GM19351 (cell line): Measurements from ENCODE around the gene OR6C2.
"Not testable (repeated sequence)": the region's sequence is repeated elsewhere in the genome, so short reads cannot be mapped to it uniquely, and the experiment has no call there.

Experiments used
- ATAC-seq: cut with Tn5 transposase; IDR thresholded peaks from one replicate; pipeline ENCODE4 v1.9.1; 2021; ENCODE audit warnings: mild to moderate bottlenecking, moderate library complexity; ENCODE audit not compliant: unreplicated experiment

OR6C2 gene

DNA sequence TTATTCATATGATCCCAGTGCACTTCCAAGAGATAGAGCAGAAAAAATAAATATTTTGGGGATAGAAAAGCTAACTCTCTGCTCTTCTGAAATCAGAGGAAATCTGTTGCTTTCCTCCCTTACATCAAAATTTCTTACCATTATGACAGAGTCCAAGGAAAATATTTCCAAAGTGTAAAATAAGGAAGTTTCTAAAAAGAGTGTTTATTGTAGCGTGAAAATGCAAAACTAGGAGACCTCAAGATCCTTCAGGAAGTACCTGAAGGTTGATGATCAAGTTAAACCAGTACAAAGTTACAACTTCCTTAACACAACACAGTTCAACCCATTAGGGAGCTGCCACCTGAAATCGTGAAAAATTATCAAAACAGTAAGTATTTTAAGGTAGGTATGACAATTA lies at the start of gene OR6C2:
Gene OR6C2 (plus strand): TSS at position 301 of the 400 bp plus-strand sequence. CDS start 8,138 bp downstream, outside the sequence.
- ATAC-seq: no peak

DNA sequence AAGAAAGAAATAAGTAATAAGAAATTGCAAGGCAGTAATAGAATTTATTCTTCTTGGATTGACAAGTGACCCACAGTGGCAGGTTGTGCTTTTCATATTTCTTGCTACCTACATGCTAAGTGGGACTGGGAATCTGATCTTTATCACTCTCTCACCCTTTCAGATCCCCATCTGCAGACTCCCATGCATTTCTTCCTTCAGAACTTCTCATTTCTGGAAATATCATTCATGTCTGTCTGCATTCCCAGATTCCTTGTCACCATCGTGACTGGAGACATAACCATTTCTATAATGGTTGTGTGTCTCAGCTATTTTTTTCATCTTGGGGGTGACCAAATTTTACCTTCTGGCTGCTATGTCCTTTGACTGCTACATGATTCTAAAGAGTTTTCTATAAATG lies 47.5 kb upstream of the OR6C2 start:
- no peak for ATAC-seq

DNA sequence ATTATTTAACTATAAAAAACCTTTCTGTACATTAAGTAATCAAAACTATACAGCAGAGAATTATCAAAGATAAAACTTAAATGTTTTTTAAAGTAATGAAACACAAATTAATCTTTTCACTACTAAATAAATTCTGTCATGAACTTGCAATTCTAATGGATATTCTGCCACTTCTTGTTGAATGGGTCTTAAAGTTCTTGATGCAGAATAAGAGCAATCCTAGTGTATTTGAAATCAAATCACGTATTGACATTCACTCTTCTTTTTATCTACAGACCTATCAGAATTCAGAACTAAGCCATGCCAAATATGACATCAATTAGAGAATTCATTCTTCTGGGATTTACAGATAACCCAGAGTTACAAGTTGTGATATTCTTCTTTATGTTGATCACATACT lies 43.6 kb upstream of the OR6C2 start, which contains the start of gene OR6C65:
Gene OR6C65 (plus strand): TSS at position 301 of the 400 bp plus-strand sequence. CDS start 0 bp downstream, at position 301.
- ATAC-seq: no peak

DNA sequence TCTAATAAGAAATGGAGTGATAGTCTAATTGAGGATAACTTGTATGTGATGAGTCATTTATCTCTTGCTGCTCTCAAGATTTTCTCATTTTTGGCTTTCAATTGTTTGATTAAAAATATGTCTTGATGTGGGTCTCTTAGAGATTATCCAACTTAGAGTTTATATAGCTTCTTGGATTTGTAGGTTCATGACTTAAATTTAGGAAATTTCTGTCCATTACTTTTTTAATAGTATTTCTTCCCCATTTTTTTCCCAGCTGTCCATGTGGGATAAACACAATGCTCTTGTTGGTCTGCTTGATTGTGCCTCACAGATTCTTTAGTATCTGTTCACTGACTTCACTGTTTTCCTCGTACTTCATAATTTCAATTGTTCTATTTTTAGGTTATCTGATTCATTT lies 36.0 kb upstream of the OR6C2 start:
- no peak for ATAC-seq

DNA sequence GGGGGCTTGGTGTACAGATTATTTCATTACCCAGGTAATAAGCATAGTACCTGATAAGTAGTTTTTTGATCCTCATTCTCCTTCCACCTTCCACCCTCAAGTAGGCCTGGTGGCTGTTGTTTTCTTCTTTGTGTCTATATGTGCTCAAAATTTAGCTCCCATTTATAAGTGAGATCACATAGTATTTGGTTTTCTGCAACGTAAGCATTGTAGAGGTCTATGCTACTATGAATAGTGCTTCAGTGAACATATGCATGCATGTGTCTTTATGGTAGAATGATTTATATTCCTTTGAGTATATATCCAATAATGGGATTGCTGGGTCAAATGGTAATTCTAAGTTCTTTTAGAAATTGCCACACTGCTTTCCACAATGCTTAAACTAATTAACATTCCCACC lies 34.7 kb upstream of the OR6C2 start:
- ATAC-seq: not testable (repeated sequence)

DNA sequence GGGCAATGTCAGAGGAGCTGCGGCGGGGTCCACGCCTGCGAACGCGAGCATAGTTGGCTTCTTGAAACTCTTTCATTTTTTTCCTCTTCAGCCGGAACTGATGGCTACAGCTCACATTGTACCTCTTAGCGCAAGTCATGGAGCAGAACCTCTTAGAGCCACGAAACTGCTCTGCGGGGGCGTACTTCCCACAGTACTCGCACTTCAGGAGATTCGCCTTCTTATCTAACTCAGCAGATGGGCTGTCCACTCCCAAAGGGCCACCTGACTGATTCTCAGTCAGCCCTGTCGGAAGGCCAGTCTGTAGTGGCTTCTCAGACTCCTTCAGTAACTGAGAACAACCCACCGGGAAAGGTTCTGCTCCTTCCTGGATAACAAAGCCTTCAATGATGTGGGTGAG lies 31.7 kb upstream of the OR6C2 start:
- not testable (repeated sequence) for ATAC-seq

DNA sequence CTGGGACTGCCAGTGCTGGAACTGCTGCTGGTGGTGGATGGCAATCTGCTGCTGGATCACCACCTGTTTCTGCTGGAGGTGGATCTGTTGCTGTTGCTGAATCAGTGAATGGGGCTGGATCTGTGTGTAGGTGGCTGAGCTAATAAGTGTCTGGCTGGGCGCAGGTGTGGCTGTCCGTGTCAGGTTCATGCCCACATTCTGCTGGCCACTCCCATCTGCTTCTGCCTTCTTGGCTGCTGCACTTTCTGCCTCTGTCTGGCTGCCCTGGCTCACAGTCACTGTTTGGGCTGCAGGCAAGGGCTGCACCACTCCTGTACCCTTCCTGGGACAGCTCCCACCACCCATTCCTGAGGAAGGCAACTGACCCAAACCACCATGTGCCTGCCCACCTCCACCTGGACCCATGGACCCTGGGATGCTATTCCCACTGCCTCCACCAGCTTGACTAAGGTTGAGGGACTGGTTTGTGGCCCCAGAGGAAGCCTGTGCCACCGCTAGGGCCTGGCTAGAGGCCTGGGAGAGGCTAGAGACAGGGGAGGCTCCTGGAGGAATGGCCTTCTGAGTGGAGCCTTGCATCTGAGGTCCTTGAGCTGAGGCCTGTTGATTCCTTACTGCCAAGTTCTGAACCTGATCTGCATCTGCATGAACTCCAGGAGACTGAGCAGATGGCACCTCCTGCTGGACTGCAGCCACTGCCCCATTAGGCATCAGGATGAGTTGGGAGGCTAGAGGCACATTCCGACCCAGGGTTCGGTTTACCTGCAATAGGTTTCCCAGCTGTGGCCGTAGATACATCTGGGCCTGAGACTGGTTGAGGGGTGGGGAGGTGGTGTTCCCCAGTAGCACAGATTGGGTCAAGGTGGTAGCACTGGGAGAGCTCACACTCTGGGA lies 30.1 kb upstream of the OR6C2 start:
- ATAC-seq: not testable (repeated sequence)

DNA sequence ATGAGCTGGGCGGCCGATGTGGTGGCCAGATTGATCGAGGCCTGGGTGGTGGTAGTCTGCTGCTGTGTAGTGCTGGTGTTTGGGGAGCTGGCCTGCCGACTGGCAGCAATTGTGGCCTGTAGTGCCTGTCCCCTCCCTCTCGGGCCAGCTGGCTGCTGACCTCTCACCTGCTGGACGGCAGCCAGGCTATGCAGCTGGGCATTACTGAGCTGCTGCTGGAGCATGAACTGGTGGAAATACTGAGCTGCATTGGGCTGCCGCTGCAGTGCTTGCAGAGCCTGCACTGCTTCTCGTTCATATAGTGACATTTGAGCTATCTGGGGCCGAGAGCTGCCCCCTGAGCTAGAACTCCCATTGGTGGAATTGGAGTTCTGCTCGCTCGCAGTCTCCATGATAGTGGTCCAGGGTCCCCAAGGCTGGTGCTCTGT lies 29.5 kb upstream of the OR6C2 start:
- ATAC-seq: not testable (repeated sequence)

DNA sequence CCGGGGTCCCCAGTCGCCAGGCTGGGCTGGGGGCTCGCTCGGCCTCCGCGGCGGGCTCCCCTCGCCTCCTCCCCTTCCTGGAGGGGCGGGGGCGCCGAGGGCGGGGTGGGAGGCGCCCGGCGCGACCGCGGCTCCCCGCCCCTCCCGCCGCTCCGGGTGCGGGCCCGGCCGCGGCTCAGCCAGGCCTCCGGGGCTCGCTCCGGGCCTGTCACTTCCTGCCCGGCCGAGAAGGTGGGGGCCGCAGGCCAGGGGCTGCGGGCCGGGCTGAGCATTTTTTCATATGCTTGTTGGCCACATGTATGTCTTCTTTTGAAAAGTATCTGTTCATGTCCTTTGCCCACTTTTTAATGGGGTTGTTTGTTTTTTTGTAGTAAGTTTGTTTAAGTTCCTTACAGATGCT lies 29.0 kb upstream of the OR6C2 start:
- not testable (repeated sequence) for ATAC-seq

DNA sequence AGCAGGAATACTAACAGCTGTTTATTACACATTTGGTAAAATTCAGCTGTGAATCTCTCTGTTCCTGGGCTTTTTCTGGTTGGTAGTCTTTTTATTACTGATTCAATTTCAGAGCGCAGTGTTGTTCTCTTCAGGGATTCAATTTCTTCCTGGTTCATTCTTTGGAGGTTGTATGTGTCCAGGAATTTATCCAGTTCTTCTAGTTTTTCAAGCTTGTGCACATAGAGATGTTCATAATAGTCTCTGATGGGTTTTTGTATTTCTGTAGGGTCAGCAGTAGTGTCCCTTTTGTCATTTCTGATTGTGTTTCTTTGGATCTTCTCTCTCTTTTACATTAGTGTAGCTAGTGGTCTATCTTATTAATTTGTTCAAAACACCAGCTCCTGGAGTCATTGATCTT lies 26.9 kb upstream of the OR6C2 start:
- ATAC-seq: no peak

DNA sequence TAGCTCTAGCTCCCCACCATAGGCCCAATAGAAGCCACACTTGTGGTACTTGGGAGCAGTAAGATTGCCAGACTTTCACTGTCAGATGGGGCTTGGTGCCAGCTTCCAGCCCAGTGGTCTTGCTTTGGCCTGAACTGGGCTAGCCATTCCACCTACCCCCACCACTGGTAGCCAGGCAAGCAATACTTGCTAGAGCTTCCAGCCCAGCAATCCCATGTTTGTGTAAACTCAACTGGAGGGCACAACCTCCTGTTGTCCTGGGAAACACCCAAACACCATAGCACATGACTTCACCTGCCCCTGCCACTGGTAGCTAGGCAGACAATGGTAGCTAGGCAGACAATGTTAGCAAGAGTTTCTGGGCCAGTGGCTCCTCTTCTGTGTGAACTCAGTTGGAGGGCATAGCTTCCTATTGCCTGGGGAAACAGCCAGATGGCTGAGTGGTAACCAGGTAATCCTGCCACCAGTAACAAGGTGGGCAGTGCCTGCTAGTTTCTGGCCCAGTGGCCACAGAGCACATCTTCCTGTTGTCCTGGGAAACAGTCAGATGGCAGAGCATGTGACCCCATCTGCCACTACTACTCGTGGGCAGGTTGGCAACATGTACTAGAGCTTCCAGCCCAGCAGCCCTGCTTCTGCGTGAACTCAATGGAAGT lies 23.4 kb upstream of the OR6C2 start:
- no peak for ATAC-seq

DNA sequence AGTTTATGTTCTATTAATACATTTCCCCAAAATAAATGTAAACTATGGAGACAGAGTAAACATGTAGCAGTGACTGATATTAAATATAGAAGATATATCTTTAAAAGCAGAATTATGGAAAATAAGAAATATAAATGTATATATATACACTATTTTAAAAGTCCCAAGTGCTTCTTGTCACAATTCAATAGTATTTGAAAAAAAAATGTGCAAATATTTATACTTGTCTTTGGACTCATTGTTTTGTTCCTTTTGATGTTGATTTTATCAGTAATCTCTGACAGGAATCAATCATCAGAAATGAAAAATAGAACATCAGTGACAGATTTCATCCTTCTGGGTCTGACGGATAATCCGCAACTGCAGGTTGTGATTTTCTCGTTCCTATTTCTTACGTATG lies 17.9 kb upstream of the OR6C2 start, which contains the start of gene OR6C76:
Gene OR6C76 (plus strand): TSS at position 301 of the 400 bp plus-strand sequence. CDS start 0 bp downstream, at position 301.
- no peak for ATAC-seq

DNA sequence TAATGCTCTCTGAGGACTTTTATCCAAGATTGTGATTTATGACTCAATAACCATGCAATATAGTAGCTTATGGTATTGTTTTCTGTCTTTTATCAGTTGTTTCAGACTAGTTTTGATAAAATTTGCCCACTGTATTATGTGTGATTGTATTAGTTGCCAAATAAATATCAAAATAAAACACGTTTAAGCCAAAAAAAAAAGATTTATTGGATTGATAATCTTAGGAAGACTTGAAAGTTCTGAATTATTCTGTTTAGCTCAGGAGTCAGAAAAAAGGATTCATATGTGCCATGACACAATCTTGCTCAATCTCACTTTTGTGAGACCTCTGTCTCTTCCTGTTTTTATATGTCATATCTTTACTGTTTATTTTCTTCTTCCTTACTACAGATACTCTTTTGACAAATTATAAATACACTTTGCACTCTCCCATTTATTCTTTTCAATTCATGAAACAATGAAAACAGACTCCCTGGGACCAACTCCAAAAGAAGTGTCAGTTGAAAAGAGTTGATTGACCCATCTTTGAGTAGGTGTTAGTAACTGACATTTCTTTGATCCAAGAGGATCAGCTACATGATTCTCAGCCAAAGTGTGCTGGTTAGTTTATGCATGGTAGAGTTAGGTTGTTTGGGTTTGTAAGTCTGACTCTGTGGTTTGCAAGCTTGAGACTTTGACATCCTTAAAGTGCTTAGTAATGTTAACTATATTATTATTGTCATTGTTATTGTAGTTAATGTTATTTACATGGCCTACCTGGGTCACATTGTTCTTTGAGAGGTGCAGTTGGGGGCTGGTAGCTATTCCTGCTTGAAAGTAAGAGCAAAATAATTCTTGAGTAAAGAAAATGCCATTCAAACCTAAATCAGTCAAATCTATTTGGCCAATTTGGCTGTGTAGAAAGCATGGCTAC lies 15.3 kb upstream of the OR6C2 start:
- ATAC-seq: no peak

DNA sequence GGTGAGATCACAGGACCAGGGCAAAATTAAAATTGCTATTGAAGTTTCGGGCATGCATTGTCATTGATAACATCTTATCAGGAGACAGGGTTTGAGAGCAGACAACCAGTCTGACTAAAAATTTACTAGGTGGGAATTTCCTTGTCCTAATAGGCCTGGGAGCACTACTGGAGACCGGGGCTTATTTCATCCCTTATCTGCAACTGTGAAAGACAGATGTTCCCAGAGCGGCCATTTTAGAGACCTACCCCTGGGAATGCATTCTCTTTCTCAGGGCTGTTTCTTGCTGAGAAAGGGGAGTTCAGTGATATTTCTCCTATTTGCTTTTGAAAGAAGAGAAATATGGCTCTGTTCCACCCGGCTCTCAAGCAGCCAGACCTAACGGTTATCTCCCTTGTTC lies 2.6 kb upstream of the OR6C2 start:
- ATAC-seq: not testable (repeated sequence)

DNA sequence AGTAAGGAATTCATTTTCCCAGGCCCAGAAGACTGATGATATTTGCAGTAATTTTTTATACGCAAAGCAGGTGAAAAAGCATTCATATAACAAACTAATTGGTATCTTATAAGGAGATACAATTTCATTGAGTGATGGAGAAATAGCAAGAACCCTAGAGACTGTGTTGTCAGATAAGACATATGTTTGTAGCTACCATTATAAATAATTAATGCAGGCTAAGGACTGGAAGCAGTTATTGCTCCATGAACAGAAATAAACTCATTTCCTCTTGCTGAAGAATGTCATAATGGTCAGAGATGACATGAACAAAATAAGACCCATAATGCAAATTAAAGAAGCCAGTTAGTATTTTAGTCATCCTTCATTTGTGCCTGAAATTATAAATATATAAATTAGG lies 1.5 kb downstream of the OR6C2 start:
- no peak for ATAC-seq

DNA sequence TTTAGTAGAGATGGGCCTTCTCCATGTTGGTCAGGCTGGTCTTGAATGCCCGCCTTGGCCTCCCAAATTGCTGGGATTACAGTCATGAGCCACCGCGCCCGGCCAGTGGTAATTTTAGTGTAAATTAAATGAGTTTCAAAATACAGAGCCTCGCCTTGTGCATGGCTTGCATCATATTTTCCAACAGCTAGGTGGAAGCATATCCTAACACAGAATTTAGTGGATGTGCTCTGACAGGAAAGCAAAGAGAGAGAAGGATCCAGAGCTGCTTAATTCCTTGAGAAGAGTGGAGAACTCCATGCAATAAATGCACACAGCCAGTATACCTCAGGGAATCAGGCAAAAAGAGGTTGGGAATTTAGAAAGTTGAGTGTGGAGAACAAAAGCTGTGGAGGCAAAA lies 2.5 kb downstream of the OR6C2 start:
- ATAC-seq: no peak

DNA sequence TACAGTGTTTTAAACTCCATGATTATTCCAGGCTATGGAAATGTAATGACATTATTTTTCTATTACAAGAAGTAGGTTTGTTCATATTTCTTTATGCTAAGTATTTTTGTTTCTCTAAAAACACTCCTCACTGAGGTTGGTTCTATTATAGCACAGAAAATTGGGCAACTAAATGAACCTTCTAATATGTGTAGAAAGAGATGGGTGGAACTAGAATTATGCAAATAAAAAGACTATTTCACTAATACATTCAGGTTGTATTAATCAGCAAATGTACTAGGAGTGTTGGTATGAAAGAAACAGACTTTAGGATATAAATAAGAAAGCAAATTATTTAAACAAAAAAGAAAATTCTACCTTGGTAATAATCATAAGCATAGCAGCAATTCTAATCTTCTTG lies 4.9 kb downstream of the OR6C2 start:
- no peak for ATAC-seq

DNA sequence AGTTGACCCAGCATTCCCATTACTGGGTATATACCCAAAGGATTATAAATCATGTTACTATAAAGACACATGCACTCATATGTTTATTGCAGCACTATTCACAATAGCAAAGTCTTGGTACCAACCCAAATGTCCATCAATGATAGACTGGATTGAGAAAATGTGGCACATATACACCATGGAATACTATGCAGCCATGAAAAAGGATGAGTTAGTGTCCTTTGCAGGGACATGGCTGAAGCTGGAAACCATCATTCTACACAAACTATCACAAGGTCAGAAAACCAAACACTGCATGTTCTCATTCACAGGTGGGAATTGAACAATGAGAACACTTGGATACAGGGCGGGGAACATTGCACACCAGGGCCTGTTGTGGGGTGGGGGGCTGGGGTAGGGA lies 21.1 kb downstream of the OR6C2 start:
- not testable (repeated sequence) for ATAC-seq

DNA sequence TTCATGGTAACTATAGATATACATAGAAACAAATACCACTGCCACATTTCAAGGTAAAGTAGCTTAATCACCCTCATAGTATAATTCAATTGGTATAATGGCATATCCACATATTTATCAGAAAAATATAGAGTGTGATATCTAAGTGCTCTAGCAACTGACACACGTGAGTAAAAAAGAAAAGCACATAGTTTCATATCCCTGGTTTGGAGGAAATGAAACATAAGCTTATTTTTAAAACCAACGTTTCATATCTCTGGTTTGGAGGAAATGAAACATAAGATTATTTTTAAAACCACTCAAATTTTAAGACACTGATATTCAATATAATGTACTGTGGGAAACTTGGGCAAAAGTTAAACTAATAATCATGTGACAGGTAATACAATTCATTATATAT lies 24.0 kb downstream of the OR6C2 start:
- ATAC-seq: peak; percentile 94

DNA sequence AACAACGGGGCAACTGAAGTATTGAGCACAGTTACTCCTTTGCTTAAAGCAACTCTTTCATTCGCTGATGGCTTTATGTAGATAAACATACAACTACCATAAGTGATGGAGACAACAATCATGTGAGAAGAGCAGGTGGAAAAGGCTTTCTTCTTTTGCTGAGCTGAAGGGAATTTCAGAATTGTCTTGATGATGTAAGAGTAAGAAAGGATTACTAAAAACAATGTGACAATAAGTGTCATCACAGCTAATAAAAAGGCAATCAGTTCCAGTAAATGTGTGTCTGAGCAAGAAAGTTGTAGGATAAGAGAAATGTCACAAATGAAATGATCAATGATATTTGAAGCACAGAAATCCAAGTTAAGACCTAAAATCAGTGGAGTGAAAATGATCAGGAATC lies 25.4 kb downstream of the OR6C2 start:
- ATAC-seq: no peak
